Omental fat pad (tissue), 4 donors: ENCODE data around the gene FDPS. TPM values are rescaled to one million over a fixed set of nuclear protein-coding genes. Genes with fewer than 3 reads are reported as not detected.
A peak's percentile ranks its signal among the peaks of the same experiment; 100 is the strongest.

ENCODE experiments used
- ATAC-seq: fragments of 150-250 bp; one replicate; pipeline ENCODE4 v1.9.1; 2016; ENCODE audit warnings: mild to moderate bottlenecking, moderate library complexity; ENCODE audit not compliant: low FRiP score
- DNase-seq: peaks from one replicate; pipeline ENCODE4 v3.0.0-alpha.2; 2019; ENCODE audit warnings: low spot score
- CTCF ChIP-seq, 3 donors: fragments of 450-650 bp; IDR thresholded peaks; one replicate each; pipeline ENCODE4 v1.5.1; 2016 to 2017; ENCODE audit warnings: antibody characterized with exemption in 3 of 3, mild to moderate bottlenecking in 3 of 3, moderate library complexity in 2 of 3
- total RNA-seq, 4 donors: library from RNA; depleted of rRNA; stranded (reverse); fragments of >200 nt; gene quantifications; one replicate each; pipeline ENCODE4 v1.1.0, GENCODE V29; 2016

Gene FDPS
- total RNA-seq, 4 donors from 2014 or later: 73.9 to 151 (median 87.7) TPM

GRCh38 chr1:155277902-155278688 is 30.6 kb upstream of the FDPS start:
- peak; percentile 69 for DNase-seq
- ATAC-seq: peak; percentile 5
- no peak for TF ChIP-seq CTCF (IDR thresholded peaks at IDR 0.05)

- ATAC-seq (no peak), DNase-seq (no peak)
- TF ChIP-seq CTCF (IDR thresholded peaks at IDR 0.05): no peak
Observed at GRCh38 chr1:155278689-155279160, 29.9 kb upstream of the FDPS start.

GRCh38 chr1:155279268-155279667 is 29.4 kb upstream of the FDPS start:
- DNase-seq (no peak), ATAC-seq (no peak)
- no peak for TF ChIP-seq CTCF (IDR thresholded peaks at IDR 0.05)

DNA sequence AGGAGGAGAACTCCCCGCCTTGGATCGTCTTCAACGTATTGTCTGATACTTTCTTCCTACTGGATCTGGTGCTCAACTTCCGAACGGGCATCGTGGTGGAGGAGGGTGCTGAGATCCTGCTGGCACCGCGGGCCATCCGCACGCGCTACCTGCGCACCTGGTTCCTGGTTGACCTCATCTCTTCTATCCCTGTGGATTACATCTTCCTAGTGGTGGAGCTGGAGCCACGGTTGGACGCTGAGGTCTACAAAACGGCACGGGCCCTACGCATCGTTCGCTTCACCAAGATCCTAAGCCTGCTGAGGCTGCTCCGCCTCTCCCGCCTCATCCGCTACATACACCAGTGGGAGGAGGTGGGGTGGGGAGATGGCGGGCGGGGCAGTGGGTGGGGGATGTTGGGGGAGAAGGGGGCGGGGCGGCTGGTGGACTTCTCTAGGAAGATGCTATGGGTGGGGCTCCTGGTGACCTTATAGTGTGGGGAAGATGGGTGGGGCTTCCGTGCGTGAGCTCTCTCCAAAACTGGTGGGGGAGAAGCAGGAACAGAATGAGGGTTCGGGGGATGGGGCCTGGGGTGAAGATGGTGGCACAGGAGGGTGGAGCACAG is 26.1 kb upstream of the FDPS start:
- ATAC-seq: no peak

GRCh38 chr1:155284476-155284875 is 24.2 kb upstream of the FDPS start:
- no peak for TF ChIP-seq CTCF (IDR thresholded peaks at IDR 0.05)
- ATAC-seq (no peak), DNase-seq (no peak)

More for the DNA sequence above, 26.1 kb upstream of the FDPS start:
- DNase-seq: no peak
- TF ChIP-seq CTCF (IDR thresholded peaks at IDR 0.05): no peak

GRCh38 chr1:155285063-155285462 is 23.6 kb upstream of the FDPS start:
- DNase-seq (no peak), ATAC-seq (no peak)
- no peak for TF ChIP-seq CTCF (IDR thresholded peaks at IDR 0.05)

- no peak for DNase-seq
- no peak for ATAC-seq
- TF ChIP-seq CTCF (IDR thresholded peaks at IDR 0.05): no peak
Observed at GRCh38 chr1:155285631-155286044, 23.0 kb upstream of the FDPS start.
